ENCODE results near the gene P2RY6.

GRCh38 chr11:73321604-73322381 lies 49.7 kb downstream of the P2RY6 start:
- no peak for TF ChIP-seq EZH2 (IDR thresholded peaks at IDR 0.05; ENCODE audit: borderline replicate concordance, control insufficient read depth, low read depth, low read length)
- no peak for TF ChIP-seq ESRRA (IDR thresholded peaks at IDR 0.05; ENCODE audit: low read length)
- TF ChIP-seq, protein P1, sequence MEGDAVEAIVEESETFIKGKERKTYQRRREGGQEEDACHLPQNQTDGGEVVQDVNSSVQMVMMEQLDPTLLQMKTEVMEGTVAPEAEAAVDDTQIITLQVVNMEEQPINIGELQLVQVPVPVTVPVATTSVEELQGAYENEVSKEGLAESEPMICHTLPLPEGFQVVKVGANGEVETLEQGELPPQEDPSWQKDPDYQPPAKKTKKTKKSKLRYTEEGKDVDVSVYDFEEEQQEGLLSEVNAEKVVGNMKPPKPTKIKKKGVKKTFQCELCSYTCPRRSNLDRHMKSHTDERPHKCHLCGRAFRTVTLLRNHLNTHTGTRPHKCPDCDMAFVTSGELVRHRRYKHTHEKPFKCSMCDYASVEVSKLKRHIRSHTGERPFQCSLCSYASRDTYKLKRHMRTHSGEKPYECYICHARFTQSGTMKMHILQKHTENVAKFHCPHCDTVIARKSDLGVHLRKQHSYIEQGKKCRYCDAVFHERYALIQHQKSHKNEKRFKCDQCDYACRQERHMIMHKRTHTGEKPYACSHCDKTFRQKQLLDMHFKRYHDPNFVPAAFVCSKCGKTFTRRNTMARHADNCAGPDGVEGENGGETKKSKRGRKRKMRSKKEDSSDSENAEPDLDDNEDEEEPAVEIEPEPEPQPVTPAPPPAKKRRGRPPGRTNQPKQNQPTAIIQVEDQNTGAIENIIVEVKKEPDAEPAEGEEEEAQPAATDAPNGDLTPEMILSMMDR (IDR thresholded peaks at IDR 0.05 in 2 of 3, conservative IDR thresholded peaks at IDR 0.05 in 1 of 3; ENCODE audit: control insufficient read depth in 2 of 3, extremely low read depth in 1 of 3, insufficient read depth in 1 of 3, low read depth in 3 of 3, low read length in 3 of 3) = no peak
- no peak for TF ChIP-seq SP1 (IDR thresholded peaks at IDR 0.05; ENCODE audit: low read depth, low read length)
- no peak for TF ChIP-seq KDM1A (IDR thresholded peaks at IDR 0.05; ENCODE audit: borderline replicate concordance)
- TF ChIP-seq JUNB (IDR thresholded peaks at IDR 0.05) = no peak
- TF ChIP-seq RCOR1 (conservative IDR thresholded peaks at IDR 0.05; ENCODE audit: low read depth, low read length) = no peak
- TF ChIP-seq EP300 (IDR thresholded peaks at IDR 0.05; ENCODE audit: borderline replicate concordance in 1 of 2, control insufficient read depth in 1 of 2, low read depth in 2 of 2, low read length in 2 of 2) = no peak
- TF ChIP-seq FOXM1 (IDR thresholded peaks at IDR 0.05; ENCODE audit: low read depth, low read length) = no peak
- TF ChIP-seq TBL1XR1 (IDR thresholded peaks at IDR 0.05; ENCODE audit: low read depth, low read length) = no peak
- no peak for TF ChIP-seq RB1 (IDR thresholded peaks at IDR 0.05; ENCODE audit: borderline replicate concordance)
